DOHH2 (cell line): Measurements from ENCODE around the gene GLRX5.

Experiments
- H3F3A ChIP-seq: fragments of 200-600 bp; sonication (generic), shearing (Covaris generic); 2 replicates; pipeline ENCODE4 v1.6.0; 2016; ENCODE audit warnings: antibody characterized with exemption, mild to moderate bottlenecking; ENCODE audit not compliant: control insufficient read depth, insufficient read depth
- H3K27ac ChIP-seq: fragments of 200-600 bp; sonication (generic); 2 replicates; pipeline ENCODE4 v1.5.1; 2014; ENCODE audit warnings: low read depth, mild to moderate bottlenecking, low read length, moderate library complexity
- H3K27me3 ChIP-seq: fragments of 200-600 bp; sonication (generic); 2 replicates; pipeline ENCODE4 v1.6.1; 2014; ENCODE audit warnings: mild to moderate bottlenecking, low read length, mixed read lengths; ENCODE audit not compliant: control insufficient read depth
- H3K36me3 ChIP-seq: fragments of 200-600 bp; sonication (generic); 2 replicates; pipeline ENCODE4 v1.6.1; 2014; ENCODE audit warnings: mild to moderate bottlenecking, low read length, moderate library complexity, mixed read lengths; ENCODE audit not compliant: control insufficient read depth
- H3K4me1 ChIP-seq: fragments of 200-600 bp; sonication (generic); 2 replicates; pipeline ENCODE4 v1.6.1; 2014; ENCODE audit warnings: mild to moderate bottlenecking, low read length, mixed read lengths; ENCODE audit not compliant: control insufficient read depth
- H3K4me2 ChIP-seq: fragments of 200-600 bp; sonication (generic); 2 replicates; pipeline ENCODE4 v1.6.0; 2014; ENCODE audit warnings: mild to moderate bottlenecking, low read length, moderate library complexity
- H3K4me3 ChIP-seq: fragments of 200-600 bp; sonication (generic); 2 replicates; pipeline ENCODE4 v1.5.1; 2014; ENCODE audit warnings: mild to moderate bottlenecking, low read length, mixed read lengths
- H3K79me2 ChIP-seq: fragments of 200-600 bp; sonication (generic); 2 replicates; pipeline ENCODE4 v1.6.1; 2014; ENCODE audit warnings: mild to moderate bottlenecking, low read length, mixed read lengths; ENCODE audit not compliant: control insufficient read depth
- H3K9me2 ChIP-seq: fragments of 200-600 bp; sonication (generic); replicated peaks from 2 replicates; pipeline ENCODE4 v1.6.1; 2014; ENCODE audit warnings: mild to moderate bottlenecking, low read length, mixed read lengths; ENCODE audit not compliant: control insufficient read depth
- H3K9me3 ChIP-seq: fragments of 200-600 bp; sonication (generic); 2 replicates; pipeline ENCODE4 v1.6.1; 2014; ENCODE audit warnings: antibody characterized with exemption, low read length, mixed read lengths; ENCODE audit not compliant: control insufficient read depth, insufficient read depth
- H4K20me1 ChIP-seq: fragments of 200-600 bp; sonication (generic); 2 replicates; pipeline ENCODE4 v1.6.0; 2014; ENCODE audit warnings: low read depth, mild to moderate bottlenecking, antibody characterized with exemption, low read length, moderate library complexity; ENCODE audit not compliant: control insufficient read depth, insufficient read depth
- EZH2phosphoT487 ChIP-seq: fragments of 200-600 bp; sonication (generic); IDR thresholded peaks from 2 replicates; pipeline ENCODE4 v1.6.1; 2017; ENCODE audit warnings: borderline replicate concordance, mild to moderate bottlenecking, antibody characterized with exemption, low read length, moderate library complexity, mixed read lengths
- TF ChIP-seq, protein P1 (sequence below): fragments of 200-600 bp; sonication (generic); IDR thresholded peaks from one replicate; pipeline ENCODE4 v1.5.1; 2014; ENCODE audit warnings: antibody characterized with exemption, mild to moderate bottlenecking, low read depth, low read length; ENCODE audit not compliant: poor library complexity, severe bottlenecking

Gene GLRX5

DNA sequence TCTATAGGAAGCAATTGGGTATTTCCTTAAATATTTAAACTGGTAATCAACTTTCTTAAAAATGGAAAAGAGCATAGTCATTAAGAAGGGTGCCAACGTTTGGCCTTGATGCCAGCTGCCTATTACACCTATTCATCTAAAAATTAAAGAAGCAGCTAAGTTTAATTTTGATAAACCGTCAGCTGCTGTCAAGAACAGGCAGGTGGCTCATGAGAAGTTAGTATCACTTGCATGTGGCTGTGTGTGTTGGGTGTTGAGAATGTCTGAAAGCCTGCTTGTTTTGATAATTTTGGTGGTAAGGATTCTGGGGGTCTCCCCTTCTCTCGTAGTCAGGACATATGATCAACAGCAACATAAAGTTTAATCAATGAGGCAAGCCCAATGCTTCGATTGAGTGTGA is 6.5 kb downstream of the GLRX5 start:
- Histone ChIP-seq H3K27ac (no peak overlapping the region), H3K79me2 (peaks cover 68% of the 10 kb centered on the region), H3K4me2 (no peak overlapping the region), H3K27me3 (no peaks in the 10 kb centered on the region), H3F3A (no peaks in the 10 kb centered on the region), H3K9me3 (no peaks in the 10 kb centered on the region), H3K4me1 (peaks cover 7% of the 10 kb centered on the region), H3K9me2 (no peaks in the 10 kb centered on the region), H4K20me1 (peaks cover 14% of the 10 kb centered on the region; the same call in 1 of the 2 replicates), H3K36me3 (peaks cover 8% of the 10 kb centered on the region; the same call in 1 of the 2 replicates), H3K4me3 (no peak overlapping the region)
- TF ChIP-seq, protein P1, sequence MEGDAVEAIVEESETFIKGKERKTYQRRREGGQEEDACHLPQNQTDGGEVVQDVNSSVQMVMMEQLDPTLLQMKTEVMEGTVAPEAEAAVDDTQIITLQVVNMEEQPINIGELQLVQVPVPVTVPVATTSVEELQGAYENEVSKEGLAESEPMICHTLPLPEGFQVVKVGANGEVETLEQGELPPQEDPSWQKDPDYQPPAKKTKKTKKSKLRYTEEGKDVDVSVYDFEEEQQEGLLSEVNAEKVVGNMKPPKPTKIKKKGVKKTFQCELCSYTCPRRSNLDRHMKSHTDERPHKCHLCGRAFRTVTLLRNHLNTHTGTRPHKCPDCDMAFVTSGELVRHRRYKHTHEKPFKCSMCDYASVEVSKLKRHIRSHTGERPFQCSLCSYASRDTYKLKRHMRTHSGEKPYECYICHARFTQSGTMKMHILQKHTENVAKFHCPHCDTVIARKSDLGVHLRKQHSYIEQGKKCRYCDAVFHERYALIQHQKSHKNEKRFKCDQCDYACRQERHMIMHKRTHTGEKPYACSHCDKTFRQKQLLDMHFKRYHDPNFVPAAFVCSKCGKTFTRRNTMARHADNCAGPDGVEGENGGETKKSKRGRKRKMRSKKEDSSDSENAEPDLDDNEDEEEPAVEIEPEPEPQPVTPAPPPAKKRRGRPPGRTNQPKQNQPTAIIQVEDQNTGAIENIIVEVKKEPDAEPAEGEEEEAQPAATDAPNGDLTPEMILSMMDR, result no peak
- TF ChIP-seq EZH2phosphoT487, result no peak

DNA sequence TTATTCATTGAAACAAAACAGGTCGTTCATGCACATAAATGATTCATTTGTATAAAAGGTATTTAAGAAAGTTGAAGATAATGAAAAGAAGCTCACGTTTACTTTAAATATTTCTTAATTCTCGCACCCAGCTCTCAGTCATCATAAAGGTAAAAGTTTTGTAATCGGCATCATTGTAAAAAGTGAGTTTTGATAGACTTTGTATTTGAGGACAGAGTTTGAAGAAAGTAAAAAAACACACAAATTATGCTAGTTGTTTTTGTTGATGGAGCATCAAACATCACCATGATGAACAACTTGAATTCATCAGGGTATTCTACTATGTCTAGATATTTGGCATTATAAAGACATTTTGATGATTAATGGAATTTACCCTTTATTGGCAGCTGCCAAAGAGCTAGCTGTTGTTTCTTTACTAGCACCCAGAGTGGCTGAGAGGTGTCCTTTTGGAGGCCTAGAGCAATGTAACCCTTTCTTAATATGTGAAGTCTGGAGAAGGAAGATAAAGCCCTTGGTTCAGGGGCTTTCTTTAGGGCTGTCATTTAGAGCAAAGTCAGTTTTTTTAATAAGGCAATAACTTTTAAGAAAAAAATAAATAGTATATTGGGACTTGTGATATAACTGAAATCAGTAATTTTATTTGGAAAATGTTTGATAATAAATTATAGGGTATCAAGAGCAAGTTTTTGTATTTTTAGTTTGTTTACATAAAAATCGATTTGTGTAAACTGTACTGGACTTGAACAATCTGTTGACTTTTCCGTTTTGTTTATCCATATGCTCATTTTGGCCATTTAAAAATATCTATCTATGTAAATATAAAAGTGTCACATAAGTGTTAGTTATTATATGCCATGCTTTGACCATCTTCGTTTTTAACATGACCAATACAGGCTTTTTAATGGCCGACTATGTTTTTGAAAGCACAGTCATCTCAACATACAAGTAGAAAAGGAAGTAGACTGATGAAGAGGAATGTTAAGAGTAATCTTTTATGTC is 7.4 kb downstream of the GLRX5 start:
- Histone ChIP-seq H3F3A (no peaks in the 10 kb centered on the region), H3K4me1 (no peaks in the 10 kb centered on the region), H3K36me3 (peaks cover 8% of the 10 kb centered on the region; the same call in 1 of the 2 replicates), H3K4me2 (no peak overlapping the region), H3K79me2 (peaks cover 59% of the 10 kb centered on the region), H3K27me3 (no peaks in the 10 kb centered on the region), H4K20me1 (0 out of 2 replicates have a peak, but pooled peaks cover 7% of the 10 kb centered on the region), H3K27ac (no peak overlapping the region), H3K4me3 (no peak overlapping the region), H3K9me3 (no peaks in the 10 kb centered on the region), H3K9me2 (no peaks in the 10 kb centered on the region)
- no peak for TF ChIP-seq EZH2phosphoT487
- TF ChIP-seq, protein P1, result no peak

DNA sequence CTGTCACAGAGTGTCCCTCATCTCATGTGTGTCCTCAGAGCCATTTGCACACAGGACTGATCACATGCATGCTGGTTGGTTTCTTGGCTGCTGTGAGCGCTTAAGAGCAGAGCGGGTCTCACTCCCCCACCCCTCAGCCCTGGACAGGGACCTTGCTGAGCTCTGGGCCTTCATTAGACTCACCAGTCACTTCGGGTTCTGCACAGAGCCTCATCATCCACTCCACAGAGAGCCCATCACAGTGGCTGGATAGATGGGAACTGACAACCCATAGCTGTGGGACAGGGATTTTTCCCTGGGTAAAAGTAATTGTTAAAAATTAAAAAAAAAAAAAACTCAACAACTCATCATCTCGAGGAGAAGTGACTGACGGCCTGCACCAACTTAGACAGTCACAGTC is 8.2 kb downstream of the GLRX5 start:
- no peaks in the 10 kb centered on the region for H3F3A ChIP-seq
- no peaks in the 10 kb centered on the region for H3K27me3 ChIP-seq
- TF ChIP-seq, protein P1, result no peak
- no peak for TF ChIP-seq EZH2phosphoT487
- H3K4me1 ChIP-seq, result no peaks in the 10 kb centered on the region
- peaks cover 3% of the 10 kb centered on the region; the same call in 1 of the 2 replicates for H3K36me3 ChIP-seq
- no peaks in the 10 kb centered on the region for H3K9me2 ChIP-seq
- H4K20me1 ChIP-seq, result 0 out of 2 replicates have a peak, but pooled peaks cover 7% of the 10 kb centered on the region
- no peaks in the 10 kb centered on the region for H3K9me3 ChIP-seq
- H3K4me2 ChIP-seq, result no peak overlapping the region
- no peak overlapping the region for H3K4me3 ChIP-seq
- H3K79me2 ChIP-seq, result peaks cover 51% of the 10 kb centered on the region
- H3K27ac ChIP-seq, result no peak overlapping the region
